ENCODE data around the gene ADCY1.
A peak's percentile ranks its signal among the peaks of the same experiment; 100 is the strongest.

ADCY1 gene

DNA sequence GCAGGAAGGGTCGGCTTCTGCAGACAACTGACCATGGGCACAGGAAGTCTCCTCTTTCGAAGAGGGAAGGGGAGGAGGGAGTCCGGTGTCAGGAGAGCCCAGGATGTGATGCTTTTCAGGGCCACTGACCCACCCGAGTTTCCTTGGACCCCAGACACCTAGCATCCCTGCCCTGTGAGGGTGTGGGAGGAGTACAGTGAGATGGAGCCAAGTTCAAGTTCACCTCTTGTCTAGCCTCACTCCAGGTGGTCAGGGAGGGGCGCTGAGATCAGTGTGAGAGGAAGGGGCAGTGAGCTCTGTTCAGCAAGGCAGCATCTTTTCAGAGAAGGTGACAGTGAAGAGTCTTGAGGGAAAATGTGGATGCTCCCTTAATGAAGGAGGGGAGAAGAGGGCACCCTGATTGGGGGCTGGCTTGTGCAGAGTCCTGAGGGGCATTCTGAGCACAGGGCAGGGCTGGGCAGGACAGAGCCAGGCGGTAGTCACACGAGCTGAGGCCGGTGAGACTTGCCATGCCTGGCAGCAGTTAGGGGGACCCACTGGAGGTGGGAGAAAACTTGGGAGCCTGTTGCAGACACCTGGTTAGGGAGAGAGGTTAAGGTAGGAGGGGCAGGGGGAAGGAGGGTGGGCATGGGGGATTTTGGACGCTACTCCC is 49.7 kb downstream of the ADCY1 start:
- DNase-seq: no peak

DNA sequence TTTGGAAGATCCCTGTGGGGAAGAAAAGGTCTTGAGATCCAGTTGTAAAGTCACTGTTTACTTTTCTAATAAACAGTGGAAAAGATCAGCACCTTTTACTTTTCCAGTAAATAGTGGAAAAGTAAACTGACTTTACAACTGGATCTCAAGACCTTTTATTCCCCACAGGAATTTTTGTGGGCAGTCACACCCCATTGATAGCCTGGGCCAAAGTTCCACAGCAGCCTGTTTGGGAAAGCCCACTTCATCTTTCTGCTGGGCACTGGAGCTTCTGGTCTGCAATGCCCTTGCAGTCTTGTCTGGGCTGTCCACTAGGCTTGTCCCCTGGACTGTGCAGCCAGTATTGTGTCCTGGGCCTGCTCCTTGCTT is 50.2 kb downstream of the ADCY1 start:
- no peak for DNase-seq

DNA sequence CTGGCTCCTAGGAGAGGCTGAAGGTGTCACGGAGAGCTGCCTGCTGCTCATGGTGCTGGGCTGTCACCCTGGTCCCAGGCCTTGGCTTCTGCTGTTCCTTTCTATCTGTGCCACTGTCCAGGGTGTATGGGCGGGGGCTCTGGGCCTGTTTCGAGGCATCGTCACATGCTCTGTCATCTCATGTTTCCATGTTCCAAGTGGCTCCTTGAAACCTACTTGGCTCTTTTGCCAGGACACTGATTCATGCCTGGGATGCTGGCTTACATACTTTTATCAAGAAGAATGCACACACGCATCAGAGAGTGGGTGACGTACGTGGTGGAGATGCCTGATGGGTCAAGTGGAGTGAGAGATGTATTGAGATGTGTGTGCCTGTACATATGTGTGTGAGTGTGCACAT is 50.9 kb downstream of the ADCY1 start:
- no peak for DNase-seq

DNA sequence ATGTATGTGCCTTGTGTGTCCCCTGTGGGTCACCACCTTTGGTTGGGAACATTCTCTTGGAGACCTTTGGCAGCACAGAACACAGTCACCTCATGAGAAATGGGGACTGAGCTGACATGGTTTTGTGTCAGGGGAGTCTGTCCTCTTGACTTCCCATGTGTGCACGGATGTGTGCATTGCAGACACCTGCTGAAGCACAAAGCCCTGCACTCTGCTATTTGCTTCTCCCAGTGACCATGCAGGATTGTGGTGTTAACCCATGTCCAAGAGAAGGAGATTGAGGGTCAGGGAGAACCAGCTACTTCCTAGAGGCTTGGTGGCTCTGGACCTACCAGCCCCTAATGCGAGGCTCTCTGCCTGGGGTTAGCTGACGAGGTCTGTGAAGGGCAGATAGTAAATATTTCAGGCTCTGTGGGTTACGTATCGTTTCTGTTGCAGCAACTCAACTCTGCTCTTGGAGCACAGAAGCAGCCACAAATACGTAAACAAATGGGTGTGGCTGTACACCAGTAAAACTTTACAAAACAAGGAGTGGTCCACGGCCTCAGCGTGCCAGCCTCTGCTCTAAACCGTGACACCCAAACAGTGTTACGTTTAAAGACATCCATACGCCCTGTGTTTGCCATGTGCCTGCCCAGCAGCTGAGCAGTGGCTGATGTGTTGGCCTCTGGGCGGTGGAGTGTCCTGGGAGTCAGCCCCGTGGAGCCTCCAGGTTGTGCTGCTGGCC is 51.7 kb downstream of the ADCY1 start:
- no peak for DNase-seq

DNA sequence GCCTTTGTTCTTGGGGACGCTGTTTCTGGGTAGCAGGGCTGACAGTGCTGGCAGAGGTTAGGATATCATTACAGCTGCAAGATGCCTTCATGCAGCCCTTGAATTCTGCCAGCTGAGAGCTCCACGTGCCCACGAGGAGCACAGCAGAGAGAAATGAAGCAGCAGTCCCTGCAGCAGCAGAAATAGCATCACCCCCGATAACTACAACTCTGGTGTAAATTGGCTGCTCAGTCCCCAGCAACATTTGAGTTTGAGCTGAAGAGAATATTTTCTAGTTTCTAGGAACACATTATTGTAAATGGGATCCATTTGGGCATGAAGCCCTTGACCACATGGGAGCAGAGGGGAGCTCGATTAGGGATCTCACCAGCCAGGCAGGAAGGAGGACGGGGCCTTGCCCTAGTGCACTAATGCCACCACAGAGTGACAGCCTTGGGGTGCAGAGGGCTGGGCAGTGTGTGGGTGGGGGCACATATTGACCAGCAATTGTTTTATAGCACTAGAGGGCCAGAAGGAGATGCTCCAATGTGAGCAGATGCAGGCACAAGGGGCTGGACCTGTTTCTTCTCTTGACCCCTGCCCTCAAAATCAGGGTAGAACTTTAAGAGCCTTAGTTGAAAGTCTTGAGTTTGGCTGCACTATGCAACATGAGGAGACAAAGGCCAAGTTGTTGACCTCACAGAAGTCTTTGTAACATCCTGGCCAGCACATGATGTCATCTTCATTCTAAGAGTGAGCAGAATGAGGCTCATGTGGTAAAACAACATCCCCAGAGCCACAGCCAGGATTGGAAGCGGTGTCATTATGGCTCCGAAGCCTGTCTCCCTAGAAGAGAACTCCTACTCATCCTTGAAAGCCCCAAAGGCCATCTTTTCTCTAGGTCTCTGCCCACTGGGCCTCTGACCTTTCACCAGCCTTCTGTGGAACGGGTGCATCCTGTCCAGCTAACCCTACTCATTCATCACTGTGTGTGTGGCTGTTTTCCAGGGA is 52.6 kb downstream of the ADCY1 start:
- no peak for DNase-seq

DNA sequence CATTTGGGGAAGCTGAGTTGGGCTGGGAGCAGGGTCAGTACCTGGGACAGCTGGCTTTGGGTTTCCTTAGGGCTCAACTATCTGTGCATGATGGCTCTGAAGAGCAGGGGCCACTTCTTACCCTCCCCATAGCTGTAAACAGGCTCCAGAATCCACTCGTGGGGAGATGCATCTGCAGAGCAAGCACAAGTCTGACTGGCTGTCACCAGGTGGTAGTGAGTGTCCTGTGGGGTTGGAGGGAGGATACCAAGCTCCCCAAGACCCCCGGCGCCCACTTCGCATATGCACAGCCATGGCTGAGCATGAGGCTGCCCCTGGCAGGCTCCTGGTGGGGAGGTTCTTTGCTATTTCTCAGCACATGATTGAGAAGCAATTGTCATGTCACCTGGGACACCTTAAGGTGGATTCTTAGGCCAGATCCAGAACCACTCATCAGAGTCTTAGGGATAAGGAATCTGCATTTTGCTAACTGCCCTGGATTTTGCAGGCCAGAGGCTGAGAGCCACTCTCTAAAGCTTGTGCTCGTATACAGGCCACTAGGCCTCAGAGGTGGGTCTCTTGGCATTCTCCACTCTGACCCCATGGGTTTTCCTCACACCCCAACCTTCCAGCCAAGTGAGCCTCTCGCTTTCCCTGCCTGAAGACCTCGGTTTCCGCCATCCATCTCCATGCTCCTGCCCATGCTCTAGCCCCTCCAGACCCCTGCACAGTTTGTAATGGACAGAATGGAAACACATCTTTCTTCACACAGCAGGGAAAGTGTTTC is 53.7 kb downstream of the ADCY1 start:
- no peak for DNase-seq

DNA sequence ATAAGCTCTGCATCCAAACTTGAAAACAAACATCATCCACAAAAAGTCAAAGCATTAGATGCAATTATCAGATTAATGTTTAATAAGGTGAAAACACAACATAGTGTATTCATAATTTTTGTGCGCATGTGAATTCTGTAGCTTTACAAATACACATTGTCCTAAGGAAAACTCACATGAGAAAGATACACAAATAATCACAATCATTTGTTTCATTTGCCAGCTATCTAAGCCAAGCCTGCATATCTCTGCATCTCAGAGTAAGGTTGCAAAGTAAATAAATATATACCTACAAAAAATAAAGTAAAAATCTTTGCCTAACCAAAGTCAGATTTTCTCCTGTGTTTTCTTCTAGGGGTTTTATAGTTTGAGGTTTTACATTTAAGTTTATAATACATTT is 57.4 kb downstream of the ADCY1 start:
- no peak for DNase-seq

DNA sequence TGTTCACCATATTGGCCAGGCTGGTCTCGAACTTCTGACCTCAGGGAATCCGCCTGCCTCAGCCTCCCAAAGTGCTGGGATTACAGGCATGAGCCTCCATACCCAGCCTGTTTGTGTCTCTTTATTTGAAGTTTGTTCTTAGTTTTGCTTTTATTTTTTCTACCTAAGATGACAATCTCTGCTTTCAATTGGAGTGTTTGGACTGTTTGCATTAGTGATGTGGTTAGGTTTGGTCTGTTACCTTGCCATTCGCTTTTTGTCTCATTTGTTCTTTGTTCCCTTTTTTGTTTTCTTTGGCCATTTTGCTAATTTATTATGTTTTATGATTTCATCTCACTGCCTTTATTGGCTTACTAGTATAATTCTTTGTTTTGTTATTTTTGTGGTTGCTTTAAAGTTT is 62.6 kb downstream of the ADCY1 start:
- no peak for DNase-seq

DNA sequence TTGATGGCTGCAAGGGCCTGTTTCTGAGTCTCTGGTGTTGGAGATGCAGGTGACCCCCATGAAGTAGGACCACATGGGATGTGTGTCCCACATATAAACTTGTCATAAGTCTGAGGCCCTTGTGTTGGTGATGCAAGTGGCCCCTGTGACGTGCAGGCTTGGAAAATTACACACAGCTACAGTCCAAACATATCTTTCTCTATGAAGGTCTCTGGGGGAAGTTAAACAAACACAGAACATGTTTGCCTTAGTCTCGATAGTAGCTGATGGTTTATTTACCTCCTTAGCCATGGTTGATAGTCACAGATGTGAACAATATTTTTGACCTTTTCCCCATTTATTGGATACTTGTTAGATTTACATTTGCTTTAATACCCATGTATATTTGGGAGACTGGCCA is 64.7 kb downstream of the ADCY1 start:
- no peak for DNase-seq

DNA sequence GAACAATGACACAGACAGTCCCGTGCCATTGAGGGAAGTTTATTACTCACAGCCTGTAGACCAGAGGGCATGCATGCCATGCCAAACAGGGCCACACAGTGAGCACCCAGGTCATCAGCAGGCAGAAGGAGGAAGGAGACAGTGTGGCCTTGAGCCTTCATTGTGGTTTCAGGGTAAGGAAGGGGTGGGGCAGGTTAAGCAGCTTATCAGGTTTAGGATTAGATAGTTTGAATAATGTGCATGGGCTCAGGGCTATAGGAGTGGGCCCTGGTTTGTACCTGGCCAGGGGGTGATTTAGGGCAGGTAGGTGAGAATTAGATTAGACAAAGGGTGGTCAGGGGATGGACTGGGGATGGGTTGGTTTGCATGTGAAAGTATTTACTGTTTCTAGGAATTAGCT is 67.9 kb downstream of the ADCY1 start:
- DNase-seq: no peak

DNA sequence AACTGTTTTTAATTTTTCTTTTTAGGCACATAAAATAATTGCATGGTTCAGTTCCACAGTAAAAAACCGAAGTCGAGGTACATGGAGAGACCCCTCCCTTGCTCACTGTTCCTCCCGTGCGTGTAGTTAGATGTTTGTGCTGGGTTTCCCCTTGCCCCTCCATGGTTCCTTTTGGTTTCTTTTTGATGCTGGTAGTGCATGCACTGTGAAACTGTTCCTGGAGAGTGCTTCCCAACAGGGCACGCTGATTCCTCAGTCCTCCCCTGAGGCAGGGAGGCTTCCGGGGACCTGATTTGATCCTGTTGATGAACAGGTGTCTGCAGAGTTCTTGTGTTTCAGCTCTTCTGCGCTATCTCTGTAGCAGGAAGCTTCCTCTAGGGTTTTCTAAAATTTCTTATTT is 69.5 kb downstream of the ADCY1 start:
- no peak for DNase-seq

DNA sequence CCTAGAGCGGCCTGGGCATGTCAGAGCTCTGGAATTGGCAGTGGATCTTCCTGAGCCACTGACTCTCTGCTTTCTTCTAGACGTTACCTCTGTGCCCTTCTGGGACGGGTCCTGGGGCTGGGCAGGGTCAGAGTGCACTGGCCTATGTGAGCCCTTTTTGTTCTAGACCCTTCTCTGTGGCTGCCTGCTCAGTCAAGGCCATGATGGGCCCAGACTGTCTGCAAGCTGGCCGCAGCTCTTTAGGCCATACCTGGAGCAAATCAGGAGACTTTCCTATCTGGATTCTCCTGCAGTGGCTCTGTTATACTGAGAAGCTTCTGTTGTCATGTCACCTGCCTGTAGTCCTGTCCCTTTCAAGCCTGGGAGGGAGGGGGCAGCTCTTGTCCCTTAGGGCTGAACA is 70.1 kb downstream of the ADCY1 start:
- DNase-seq: no peak

DNA sequence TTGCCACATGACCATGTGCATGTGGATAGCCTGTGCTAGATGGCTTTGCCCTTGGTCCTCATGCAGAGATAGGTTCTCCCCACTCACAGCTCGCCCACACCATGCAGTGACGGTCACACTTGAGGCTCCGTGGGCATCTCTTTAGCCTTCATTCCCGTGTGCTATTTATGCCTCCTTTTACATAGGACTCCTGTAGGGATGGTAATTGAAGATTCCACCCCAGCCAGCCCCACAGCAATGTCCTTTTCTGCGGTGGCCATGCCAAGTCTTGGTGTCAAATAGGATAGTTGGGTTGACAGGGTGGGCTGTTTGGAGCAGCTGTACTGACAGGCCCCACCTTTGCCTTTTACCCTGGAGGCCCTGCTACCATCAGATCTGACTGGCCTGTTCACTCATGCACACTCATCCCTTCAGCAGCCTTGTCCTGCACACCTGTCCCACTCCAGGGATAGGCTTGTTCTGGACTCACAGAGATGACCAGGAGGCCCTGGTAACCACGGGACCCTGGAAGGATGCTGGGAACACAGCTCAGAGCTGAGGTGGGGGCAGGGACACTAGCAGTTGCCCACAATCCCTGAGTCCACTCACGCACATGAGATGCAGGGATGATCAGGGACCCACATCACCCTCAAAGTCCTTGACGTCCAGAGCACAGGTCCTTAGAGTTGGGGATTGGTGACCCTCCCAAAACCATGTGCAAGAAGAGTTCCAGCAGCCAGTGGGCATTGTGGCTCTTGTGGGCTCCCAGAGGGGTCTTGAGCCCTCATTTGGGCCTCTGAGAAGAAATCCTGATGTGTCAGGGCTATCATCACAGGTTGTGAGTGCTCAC is 71.2 kb downstream of the ADCY1 start:
- no peak for DNase-seq

DNA sequence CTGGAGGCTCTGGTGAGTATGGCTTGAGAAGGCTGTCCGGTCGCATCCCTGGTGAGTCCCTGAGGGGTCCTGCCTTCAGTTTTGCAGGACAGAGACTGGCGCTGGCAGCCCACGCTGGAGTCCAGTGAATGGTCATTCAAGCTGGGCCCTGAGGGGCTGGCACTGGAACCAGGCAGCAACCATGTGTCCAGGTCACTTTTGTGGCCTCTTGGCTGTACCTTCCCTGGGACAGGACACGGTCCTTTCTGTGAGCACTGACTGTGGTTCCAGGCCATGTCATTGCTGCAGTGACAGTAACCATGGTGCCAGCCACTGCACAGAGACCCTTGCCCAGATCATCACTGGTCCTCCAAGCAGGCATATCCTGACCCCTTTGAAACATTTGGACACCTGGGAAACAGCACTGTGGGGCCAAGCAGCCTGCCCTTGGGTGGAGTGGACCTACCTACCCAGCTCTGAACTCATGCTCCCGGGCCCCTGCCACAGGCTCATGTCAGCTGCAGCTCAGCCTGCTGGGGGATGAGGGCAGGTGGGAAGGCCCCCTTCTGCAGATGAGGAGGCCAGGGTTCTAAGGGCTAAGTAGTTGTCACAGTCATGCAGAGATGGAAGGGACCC is 72.1 kb downstream of the ADCY1 start:
- no peak for DNase-seq

DNA sequence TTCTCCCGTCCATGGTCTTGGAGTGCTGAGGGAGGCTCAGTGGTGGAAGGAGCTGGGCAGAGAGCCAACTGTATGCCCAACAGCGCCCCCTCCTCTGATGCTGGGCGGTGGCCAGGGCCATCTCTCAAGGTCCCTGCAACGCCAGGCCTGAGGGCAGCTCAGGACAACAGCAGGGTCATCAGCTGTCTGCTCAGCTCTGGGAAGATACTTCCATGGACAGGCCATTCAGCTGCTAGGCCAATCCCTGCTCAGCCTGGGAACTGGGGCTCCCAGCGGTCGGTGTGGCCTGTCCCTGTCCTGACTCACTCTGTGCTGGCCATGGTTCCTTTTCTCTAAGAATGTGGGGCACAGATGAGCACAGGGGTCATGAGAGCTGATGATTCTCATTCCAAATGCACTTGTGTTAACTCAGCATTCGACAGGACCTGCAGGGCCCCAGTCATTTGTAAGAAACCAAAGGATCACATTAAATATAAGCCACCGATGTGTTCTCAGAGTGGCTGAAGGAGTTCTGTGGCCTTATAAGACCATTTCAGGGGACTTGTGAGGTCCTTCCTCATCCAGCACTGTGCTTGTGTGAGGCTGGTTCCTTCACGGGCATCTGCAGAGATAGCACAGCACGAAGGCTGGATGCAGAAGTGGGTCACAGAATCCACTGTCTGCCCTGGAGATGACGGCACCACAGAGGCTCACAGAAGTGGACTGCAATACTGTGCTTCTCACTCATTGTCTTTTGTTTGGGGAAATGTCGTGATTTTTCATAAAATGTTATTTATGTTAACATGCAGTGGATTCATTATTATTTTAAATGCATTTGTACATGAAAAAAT is 73.0 kb downstream of the ADCY1 start:
- DNase-seq: peak in 7 of 51 donors; percentile 10 to 27 (median 19)

DNA sequence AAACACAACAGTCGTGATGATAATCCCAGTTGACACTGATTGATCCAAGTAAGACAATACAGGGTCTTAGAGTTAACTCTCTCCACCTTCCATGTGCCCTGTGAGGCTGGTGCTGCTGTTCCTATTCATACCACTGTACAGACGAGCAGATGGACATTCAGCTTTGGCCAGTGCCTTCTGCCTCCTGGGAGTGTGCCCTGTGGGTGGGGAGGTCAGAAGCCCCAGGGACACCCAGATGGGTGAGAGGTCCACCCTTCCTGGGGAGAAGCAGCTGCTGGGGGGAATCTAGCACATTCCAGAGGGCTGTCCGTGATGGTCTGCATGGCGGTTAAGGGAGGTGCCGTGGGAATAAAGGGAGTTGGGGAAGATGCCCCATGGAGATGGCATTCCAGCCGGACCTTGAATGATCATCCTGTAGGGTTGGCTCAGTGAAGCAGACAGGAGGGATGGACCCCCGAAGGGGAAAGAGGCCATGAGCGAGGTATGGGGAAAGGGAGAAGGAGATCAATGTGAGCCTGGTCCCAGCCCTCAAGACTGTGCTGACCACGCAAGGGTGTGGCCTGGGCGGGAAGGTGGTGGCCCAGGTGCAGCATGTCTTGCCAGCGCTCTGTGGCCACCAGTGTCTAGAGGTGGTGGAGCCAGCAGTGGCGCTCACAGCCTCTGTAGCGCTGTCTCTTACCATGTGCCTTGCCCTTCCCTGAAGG is 74.0 kb downstream of the ADCY1 start:
- DNase-seq: no peak

DNA sequence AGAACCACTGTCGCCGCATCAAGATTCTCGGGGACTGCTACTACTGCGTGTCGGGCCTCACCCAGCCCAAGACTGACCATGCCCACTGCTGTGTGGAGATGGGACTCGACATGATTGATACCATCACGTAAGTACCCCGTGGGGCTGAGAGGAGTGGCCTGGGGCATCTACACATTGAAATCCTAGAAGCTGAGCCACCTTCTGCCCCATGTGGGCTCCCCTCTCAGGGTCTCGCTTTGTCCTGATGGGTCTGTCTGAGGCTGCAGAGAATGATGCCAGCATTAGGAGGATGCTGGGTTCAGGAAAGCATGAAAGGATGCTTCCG is 74.5 kb downstream of the ADCY1 start:
- DNase-seq: no peak

DNA sequence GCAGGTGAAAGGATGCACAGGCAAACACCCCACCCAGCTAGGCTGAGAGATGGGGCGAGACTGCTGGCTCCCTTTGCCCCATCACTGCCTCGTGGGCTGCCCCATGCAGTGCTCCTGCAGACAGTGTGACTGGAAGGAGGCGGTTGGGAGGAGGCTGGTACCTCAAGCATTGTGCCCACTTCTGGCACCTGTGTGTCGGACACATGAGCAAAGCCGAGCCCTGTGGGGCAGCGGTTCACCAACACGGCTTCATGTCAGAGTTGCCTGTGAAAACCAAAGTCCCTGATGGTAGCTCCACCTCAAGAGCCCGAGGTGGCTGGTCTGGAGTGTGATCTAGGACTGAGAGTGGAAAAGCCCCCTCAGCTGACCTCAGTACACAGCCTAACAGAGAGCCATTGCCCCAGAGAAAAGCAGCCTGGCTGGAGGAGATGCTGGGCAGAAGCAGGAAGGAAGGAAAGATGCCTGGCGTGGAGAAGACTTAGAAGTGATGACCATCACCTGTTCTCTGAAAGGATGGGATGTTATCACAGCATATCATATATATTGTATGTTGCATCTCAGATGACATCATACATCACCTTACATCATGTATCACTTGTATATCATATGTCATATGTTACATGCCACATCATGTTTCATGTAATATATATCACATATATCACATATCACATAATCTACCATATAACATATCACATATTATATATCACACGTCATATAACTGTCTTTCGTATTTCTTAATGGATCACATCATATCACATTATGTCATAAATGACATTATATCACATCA is 75.6 kb downstream of the ADCY1 start:
- DNase-seq: no peak

Data from hypothalamus (tissue), 51 donors.